Endothelial cell of umbilical vein (primary cell): ENCODE data around the gene ANKRD44. TPM values are rescaled to one million over a fixed set of nuclear protein-coding genes. Genes with fewer than 3 reads are reported as not detected.
A peak's percentile ranks its signal among the peaks of the same experiment; 100 is the strongest.

Experiments used
- BruUV-seq: library from RNA; stranded (reverse); fragments of 400-500 nt; replicated peaks from 2 replicates; lab custom pipeline; 2021; lab: Mats Ljungman, UMichigan
- CTCF ChIA-PET: fragments of 300-600, 350-600 bp; sonication (Branson Sonifier 250); formaldehyde crosslinking; loops from one replicate; lab custom pipeline; 2021; ENCODE audit warnings: antibody characterized with exemption, inconsistent platforms; lab: Charles Lee
- POLR2A ChIA-PET: fragments of 300-600, 350-600 bp; sonication (Branson Sonifier 250); formaldehyde crosslinking; loops from one replicate; lab custom pipeline; 2021; ENCODE audit warnings: antibody characterized with exemption, inconsistent platforms; lab: Charles Lee
- DNase-seq: peaks from one replicate; pipeline ENCODE4 v3.0.0-alpha.2; 2011; ENCODE audit warnings: low read depth, low spot score
- FAIRE-seq: peaks from 2 replicates; lab custom pipeline; 2011; peaks lifted over from hg19 to GRCh38; lab: Jason Lieb, UNC
- H2AFZ ChIP-seq: 2 replicates; pipeline ENCODE4 v1.6.0; 2012; ENCODE audit warnings: low read depth, low read length, control low read depth, inconsistent platforms
- H3K27ac ChIP-seq: 2 replicates; pipeline ENCODE4 v1.5.1; 2011; ENCODE audit warnings: low read depth, mild to moderate bottlenecking, control low read depth, low read length, moderate library complexity; ENCODE audit not compliant: insufficient read depth
- H3K27me3 ChIP-seq, 2 experiments: 2 replicates each; pipeline versions ENCODE4 v1.6.0 to v1.6.1; 2011; ENCODE audit warnings: low read length in 2 of 2, mixed read lengths in 1 of 2; ENCODE audit not compliant: control insufficient read depth in 2 of 2, insufficient read depth in 2 of 2
- H3K36me3 ChIP-seq, 2 experiments: 2 replicates in 1 of 2; 3 replicates in 1 of 2; pipeline ENCODE4 v1.5.1; 2011; ENCODE audit warnings: low read length in 2 of 2, mild to moderate bottlenecking in 1 of 2, moderate library complexity in 1 of 2; ENCODE audit not compliant: control insufficient read depth in 2 of 2, insufficient read depth in 2 of 2; ENCODE audit errors: extremely low read depth in 1 of 2
- H3K4me1 ChIP-seq: 3 replicates; pipeline ENCODE4 v1.5.1; 2011; ENCODE audit warnings: mild to moderate bottlenecking, low read length; ENCODE audit not compliant: control insufficient read depth, insufficient read depth; ENCODE audit errors: extremely low read depth
- H3K4me2 ChIP-seq: 2 replicates; pipeline ENCODE4 v1.6.1; 2011; ENCODE audit warnings: low read length, control low read depth, mixed read lengths; ENCODE audit not compliant: insufficient read depth
- H3K4me3 ChIP-seq, 3 experiments: fragments of 200-600 bp in 1 of 3; sonication (generic), shearing (Covaris generic) in 1 of 3; replicated peaks in 1 of 3; 2 replicates each; pipeline ENCODE4 v1.5.1; 2011 to 2016; ENCODE audit warnings: control low read depth in 3 of 3, low read length in 3 of 3, mild to moderate bottlenecking in 2 of 3, inconsistent platforms in 1 of 3, low read depth in 1 of 3, moderate library complexity in 1 of 3; ENCODE audit not compliant: insufficient read depth in 1 of 3
- H3K79me2 ChIP-seq: 2 replicates; pipeline ENCODE4 v1.6.0; 2012; ENCODE audit warnings: low read length, inconsistent platforms; ENCODE audit not compliant: control insufficient read depth, insufficient read depth
- H3K9ac ChIP-seq: replicated peaks from 2 replicates; pipeline ENCODE3; 2011; ENCODE audit warnings: low read length, control low read depth; ENCODE audit not compliant: insufficient read depth; ENCODE audit errors: extremely low read depth
- H3K9me1 ChIP-seq: replicated peaks from 3 replicates; pipeline ENCODE4 v1.6.0; 2011; ENCODE audit warnings: mild to moderate bottlenecking, low read length; ENCODE audit not compliant: control insufficient read depth, insufficient read depth; ENCODE audit errors: extremely low read depth
- H3K9me3 ChIP-seq: replicated peaks from 2 replicates; pipeline ENCODE4 v1.5.1; 2012; ENCODE audit warnings: low read length, inconsistent platforms; ENCODE audit not compliant: control insufficient read depth, insufficient read depth
- H4K20me1 ChIP-seq: replicated peaks from 2 replicates; pipeline ENCODE3; 2011; ENCODE audit warnings: mild to moderate bottlenecking, low read length; ENCODE audit not compliant: control insufficient read depth, insufficient read depth; ENCODE audit errors: extremely low read depth
- EZH2 ChIP-seq: IDR thresholded peaks from 2 replicates; pipeline ENCODE4 v1.6.1; 2012; ENCODE audit warnings: borderline replicate concordance, low read depth, mild to moderate bottlenecking, moderate library complexity, low read length, inconsistent platforms; ENCODE audit not compliant: severe bottlenecking
- FOS ChIP-seq: IDR thresholded peaks from 2 replicates; pipeline ENCODE4 v1.6.1; 2011; ENCODE audit warnings: mild to moderate bottlenecking, low read length, moderate library complexity, borderline replicate concordance; ENCODE audit not compliant: insufficient read depth
- GATA2 ChIP-seq: IDR thresholded peaks from 2 replicates; pipeline ENCODE4 v1.7.0; 2011; ENCODE audit warnings: low read depth, mild to moderate bottlenecking, moderate library complexity, mixed read lengths, low read length; ENCODE audit not compliant: insufficient read length, insufficient read depth
- JUN ChIP-seq: IDR thresholded peaks from 2 replicates; pipeline ENCODE4 v1.6.1; 2011; ENCODE audit warnings: borderline replicate concordance, low read depth; ENCODE audit not compliant: insufficient read length, insufficient read depth
- MYC ChIP-seq: IDR thresholded peaks from one replicate; pipeline ENCODE4 v1.6.1; 2011; ENCODE audit warnings: mild to moderate bottlenecking, low read depth, low read length
- POLR2A ChIP-seq: IDR thresholded peaks from 2 replicates; pipeline ENCODE4 v1.6.1; 2012; ENCODE audit warnings: low read depth, mild to moderate bottlenecking, control low read depth, low read length
- POLR2AphosphoS5 ChIP-seq: IDR thresholded peaks from 2 replicates; pipeline ENCODE4 v1.6.1; 2012; ENCODE audit warnings: low read depth, mild to moderate bottlenecking, control low read depth, low read length, moderate library complexity; ENCODE audit not compliant: insufficient read depth
- dilution Hi-C: fragments of 300-500 bp; cut with MboI; formaldehyde crosslinking; loops from one replicate; pipeline ENCODE4 v1.15.0; 2019; ENCODE audit warnings: low sequenced_read_pairs; ENCODE audit not compliant: extremely low pct_ligation_motif_present
- intact Hi-C: fragments of 100-400 bp; cut with micrococcal nuclease; formaldehyde crosslinking; loops from one replicate; pipeline ENCODE4 v1.10.0; 2022
- polyA plus RNA-seq, 4 experiments: library from polyadenylated mRNA; depleted of rRNA in 3 of 4; stranded (reverse) in 3 of 4; unstranded in 1 of 4; fragments of >200 nt; gene quantifications; 2 replicates each; pipeline versions ENCODE4 v1.2.1 to v1.2.3, GENCODE V29; 2011 to 2012; ENCODE audit warnings: missing spikeins in 1 of 4
- total RNA-seq: library from RNA; stranded (reverse); gene quantifications from 2 replicates; pipeline ENCODE4 v1.2.3, GENCODE V29; 2021
- TF ChIP-seq, protein P1 (sequence below): IDR thresholded peaks from 2 replicates; pipeline ENCODE4 v1.6.1; 2011; ENCODE audit not compliant: insufficient read depth, insufficient read length
- TF ChIP-seq, protein P2 (sequence below), 2 donors: IDR thresholded peaks; 1 replicate in 1 of 2; 2 replicates in 1 of 2; pipeline ENCODE4 v1.5.1; 2011; ENCODE audit warnings: low read length in 2 of 2, mild to moderate bottlenecking in 2 of 2, moderate library complexity in 2 of 2, control low read depth in 1 of 2, inconsistent platforms in 1 of 2, low read depth in 1 of 2; ENCODE audit not compliant: insufficient read depth in 1 of 2; ENCODE audit errors: extremely low read depth in 1 of 2

The ANKRD44 gene
- total and polyA plus RNA-seq, 2 donors (not counting 3 experiments of a cell fraction or from before 2014, with no cell fraction given): 3.4 to 6.1 TPM

DNA sequence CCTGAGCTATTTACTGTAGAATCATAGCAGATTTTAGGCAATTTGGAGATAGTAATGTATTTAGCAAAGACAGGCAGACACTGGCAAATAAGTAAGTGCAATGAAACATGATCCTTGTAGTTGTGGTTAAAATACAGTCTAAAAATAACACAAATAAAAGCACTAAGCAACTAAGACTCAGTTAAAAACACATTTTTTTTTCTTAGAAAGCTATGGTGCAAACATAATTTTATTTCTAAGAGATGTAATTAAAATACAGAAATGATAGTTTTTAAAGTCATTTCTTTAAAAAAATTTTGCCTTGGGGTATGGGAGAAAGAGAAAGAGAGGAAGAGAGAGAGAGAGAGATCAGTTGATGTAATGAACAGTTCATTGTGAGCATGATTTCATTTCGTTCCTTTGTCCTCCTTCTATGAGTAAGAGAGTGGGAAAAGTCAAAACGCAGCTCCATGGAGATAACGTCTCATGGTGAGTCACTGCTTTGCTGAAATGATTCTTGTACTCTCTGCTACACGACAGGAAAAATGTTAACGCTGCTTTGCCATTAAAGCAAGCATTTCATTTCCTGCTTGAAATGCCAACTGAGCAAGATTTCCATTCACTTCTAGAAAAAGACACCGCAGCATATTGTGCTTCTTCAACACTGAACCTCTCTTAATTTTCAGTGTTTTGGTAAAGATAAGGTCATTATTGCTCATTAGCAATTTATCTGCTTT lies 322.8 kb downstream of the ANKRD44 start:
- H3K9ac ChIP-seq: peak overlapping the region; percentile 88
- intact Hi-C loops: loop anchor here (1.0 to 2.0 kb wide), 4 partner anchors 21 to 171 kb away; partner anchors contain the start of gene PGAP1
- H3K4me1 ChIP-seq: peaks cover 18% of the 10 kb centered on the region
- peak overlapping the region; percentile 46 for H2AFZ ChIP-seq
- H4K20me1 ChIP-seq: no peaks in the 10 kb centered on the region
- peak overlapping the region; percentile 93 for H3K27ac ChIP-seq
- TF ChIP-seq GATA2 (peak; percentile 88), JUN (peak; percentile 99), POLR2AphosphoS5 (peak; percentile 60), MYC (no peak), FOS (peak; percentile 98), POLR2A (peak; percentile 47), EZH2 (no peak)
- TF ChIP-seq, protein P1, sequence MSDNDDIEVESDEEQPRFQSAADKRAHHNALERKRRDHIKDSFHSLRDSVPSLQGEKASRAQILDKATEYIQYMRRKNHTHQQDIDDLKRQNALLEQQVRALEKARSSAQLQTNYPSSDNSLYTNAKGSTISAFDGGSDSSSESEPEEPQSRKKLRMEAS: no peak
- TF ChIP-seq, protein P2, sequence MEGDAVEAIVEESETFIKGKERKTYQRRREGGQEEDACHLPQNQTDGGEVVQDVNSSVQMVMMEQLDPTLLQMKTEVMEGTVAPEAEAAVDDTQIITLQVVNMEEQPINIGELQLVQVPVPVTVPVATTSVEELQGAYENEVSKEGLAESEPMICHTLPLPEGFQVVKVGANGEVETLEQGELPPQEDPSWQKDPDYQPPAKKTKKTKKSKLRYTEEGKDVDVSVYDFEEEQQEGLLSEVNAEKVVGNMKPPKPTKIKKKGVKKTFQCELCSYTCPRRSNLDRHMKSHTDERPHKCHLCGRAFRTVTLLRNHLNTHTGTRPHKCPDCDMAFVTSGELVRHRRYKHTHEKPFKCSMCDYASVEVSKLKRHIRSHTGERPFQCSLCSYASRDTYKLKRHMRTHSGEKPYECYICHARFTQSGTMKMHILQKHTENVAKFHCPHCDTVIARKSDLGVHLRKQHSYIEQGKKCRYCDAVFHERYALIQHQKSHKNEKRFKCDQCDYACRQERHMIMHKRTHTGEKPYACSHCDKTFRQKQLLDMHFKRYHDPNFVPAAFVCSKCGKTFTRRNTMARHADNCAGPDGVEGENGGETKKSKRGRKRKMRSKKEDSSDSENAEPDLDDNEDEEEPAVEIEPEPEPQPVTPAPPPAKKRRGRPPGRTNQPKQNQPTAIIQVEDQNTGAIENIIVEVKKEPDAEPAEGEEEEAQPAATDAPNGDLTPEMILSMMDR (IDR thresholded peaks at IDR 0.05; ENCODE audit: extremely low read depth in 1 of 2, insufficient read depth in 1 of 2, low read depth in 1 of 2, low read length in 2 of 2): no peak
- no peaks in the 10 kb centered on the region for H3K79me2 ChIP-seq
- H3K27me3 ChIP-seq: no peaks in the 10 kb centered on the region
- peak; percentile 91 for FAIRE-seq
- H3K4me3 ChIP-seq: peak overlapping the region in 1 of 3 experiments; percentile 24
- ChIA-PET CTCF (interaction anchor here (0.9 to 1.8 kb wide), 5 partner anchors 24 to 237 kb away, joined by 3 to 9 read pairs (median 3); partner anchors contain the start of gene PGAP1), POLR2A (interaction anchor here (1.0 kb wide), 1 partner anchor 18 kb away, joined by 3 read pairs; no protein-coding TSS in a partner anchor)
- peak; percentile 98 for DNase-seq
- peak overlapping the region; percentile 74 for H3K4me2 ChIP-seq
- dilution Hi-C loops: no loop called here
- no peaks in the 10 kb centered on the region for H3K9me3 ChIP-seq
- no peaks in the 10 kb centered on the region for H3K36me3 ChIP-seq
- no peaks in the 10 kb centered on the region for H3K9me1 ChIP-seq
- BruUV-seq: no TSS peak
